Measurements from ENCODE around the gene OR5T3. TPM values are rescaled to one million over a fixed set of nuclear protein-coding genes. Genes with fewer than 3 reads are reported as not detected.
"Not testable (repeated sequence)": the region's sequence is repeated elsewhere in the genome, so short reads cannot be mapped to it uniquely, and the experiment has no call there.

OR5T3 gene
- total RNA-seq (not detected), polyA plus RNA-seq (not detected)

DNA sequence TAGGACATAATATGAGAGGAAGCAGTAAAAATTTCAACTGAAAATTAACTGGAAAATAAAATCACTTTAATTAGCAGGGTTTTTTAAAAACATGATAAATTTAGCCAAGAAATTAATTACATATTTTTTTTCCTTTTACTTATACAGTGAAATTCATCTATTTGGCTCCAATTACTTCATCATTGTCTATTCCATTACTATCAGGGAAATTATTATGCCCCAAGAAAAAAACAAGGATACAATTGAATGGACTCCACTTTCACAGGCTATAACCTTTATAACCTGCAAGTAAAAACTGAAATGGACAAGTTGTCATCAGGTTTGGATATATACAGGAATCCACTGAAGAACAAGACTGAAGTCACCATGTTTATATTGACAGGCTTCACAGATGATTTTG, at the start of gene OR5T3:
OR5T3 (plus strand) TSS at position 301 of the 400 bp plus-strand sequence; CDS start at position 301, 0 bp downstream.
- Histone ChIP-seq H3K27me3 (ENCODE audit: insufficient read depth, low read length) (no peaks in the 10 kb centered on the region), H3K4me1 (ENCODE audit: insufficient read depth, low read length) (no peaks in the 10 kb centered on the region), H3K9me3 (ENCODE audit: control insufficient read depth in 1 of 2, low read length in 2 of 2) (no peaks in the 10 kb centered on the region), H3K36me3 (ENCODE audit: insufficient read depth, low read length) (no peaks in the 10 kb centered on the region), H3K27ac (ENCODE audit: low read depth, low read length) (no peak within 1 kb of the TSS), H3K4me3 (ENCODE audit: low read length in 2 of 2) (no peak within 1 kb of the TSS)
- CTCF ChIA-PET (ENCODE audit: partially characterized antibody), result no interaction called here
- no peak for DNase-seq
- POLR2A ChIA-PET (ENCODE audit: partially characterized antibody), result no interaction called here
- intact Hi-C loops (cut with micrococcal nuclease), result no loop called here
- H3K27ac Mint-ChIP-seq, result no peak within 1 kb of the TSS
- H3K4me3 Mint-ChIP-seq, result no peak within 1 kb of the TSS
- no peaks in the 10 kb centered on the region for H3K36me3 Mint-ChIP-seq
- H3K4me1 Mint-ChIP-seq, result no peaks in the 10 kb centered on the region
- peaks cover 0 to 29% (median 8%) of the 10 kb centered on the region in 8 donors for H3K9me3 Mint-ChIP-seq
- H3K27me3 Mint-ChIP-seq, result no peaks in the 10 kb centered on the region

DNA sequence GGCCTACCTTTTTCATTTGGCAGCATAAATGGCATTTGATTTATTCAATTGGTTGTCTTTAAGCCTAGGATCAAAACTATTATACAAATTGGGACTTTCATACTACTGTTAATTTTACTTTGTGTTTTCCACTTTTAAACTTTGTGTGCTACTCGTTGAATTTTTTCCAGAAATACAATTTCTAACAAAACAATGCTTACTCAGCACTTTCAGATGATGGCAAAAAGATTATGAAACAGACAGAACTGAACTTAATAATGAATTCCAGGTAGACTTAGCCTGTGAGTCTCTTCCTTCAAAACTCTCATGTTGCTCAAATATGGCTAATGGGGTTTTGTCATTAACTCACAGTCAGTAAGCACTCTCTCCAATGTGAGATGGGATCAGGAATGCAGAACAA, 44.3 kb upstream of the OR5T3 start:
- Histone ChIP-seq H3K27me3 (ENCODE audit: insufficient read depth, low read length) (no peaks in the 10 kb centered on the region), H3K27ac (ENCODE audit: low read depth, low read length) (no peak overlapping the region), H3K9me3 (ENCODE audit: control insufficient read depth in 1 of 2, low read length in 2 of 2) (no peaks in the 10 kb centered on the region), H3K4me3 (ENCODE audit: low read length in 2 of 2) (no peak overlapping the region), H3K4me1 (ENCODE audit: insufficient read depth, low read length) (no peaks in the 10 kb centered on the region), H3K36me3 (ENCODE audit: insufficient read depth, low read length) (no peaks in the 10 kb centered on the region)
- Mint-ChIP-seq H3K27me3 (no peaks in the 10 kb centered on the region), H3K4me3 (no peak overlapping the region), H3K27ac (no peak overlapping the region), H3K36me3 (no peaks in the 10 kb centered on the region), H3K4me1 (no peaks in the 10 kb centered on the region), H3K9me3 (peaks cover 0 to 26% (median 13%) of the 10 kb centered on the region in 8 donors)
- CTCF ChIA-PET (ENCODE audit: partially characterized antibody), result no interaction called here
- POLR2A ChIA-PET (ENCODE audit: partially characterized antibody), result no interaction called here
- no peak for DNase-seq
- intact Hi-C loops (cut with micrococcal nuclease), result no loop called here

DNA sequence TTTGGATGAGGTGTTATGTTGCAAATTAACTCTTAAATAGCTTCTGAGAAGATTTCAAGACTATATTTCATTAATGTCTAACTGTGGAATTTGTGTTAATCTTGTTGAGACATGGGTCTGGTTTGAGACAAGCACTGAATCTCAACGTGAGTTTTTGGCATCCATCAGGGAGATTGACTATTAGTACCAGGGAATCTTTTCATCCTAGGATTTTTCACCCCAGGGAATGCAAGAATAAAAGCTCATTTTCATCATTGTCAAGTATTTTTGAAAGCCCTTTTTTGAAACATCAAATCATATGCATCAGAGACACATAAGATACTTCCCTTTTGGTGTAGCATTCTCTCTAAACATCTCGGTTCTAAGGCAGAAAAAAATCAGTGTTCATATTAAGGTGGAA, 37.5 kb upstream of the OR5T3 start:
- Mint-ChIP-seq H3K36me3 (no peaks in the 10 kb centered on the region), H3K4me1 (no peaks in the 10 kb centered on the region), H3K4me3 (no peak overlapping the region), H3K27me3 (no peaks in the 10 kb centered on the region), H3K9me3 (peaks cover 2 to 41% (median 32%) of the 10 kb centered on the region in 8 donors), H3K27ac (no peak overlapping the region)
- Histone ChIP-seq H3K27me3 (ENCODE audit: insufficient read depth, low read length) (no peaks in the 10 kb centered on the region), H3K9me3 (ENCODE audit: control insufficient read depth in 1 of 2, low read length in 2 of 2) (no peaks in the 10 kb centered on the region), H3K4me1 (ENCODE audit: insufficient read depth, low read length) (no peaks in the 10 kb centered on the region), H3K27ac (ENCODE audit: low read depth, low read length) (no peak overlapping the region), H3K36me3 (ENCODE audit: insufficient read depth, low read length) (no peaks in the 10 kb centered on the region), H3K4me3 (ENCODE audit: low read length in 2 of 2) (no peak overlapping the region)
- POLR2A ChIA-PET (ENCODE audit: partially characterized antibody), result no interaction called here
- no peak for DNase-seq
- CTCF ChIA-PET (ENCODE audit: partially characterized antibody), result no interaction called here
- intact Hi-C loops (cut with micrococcal nuclease), result no loop called here

DNA sequence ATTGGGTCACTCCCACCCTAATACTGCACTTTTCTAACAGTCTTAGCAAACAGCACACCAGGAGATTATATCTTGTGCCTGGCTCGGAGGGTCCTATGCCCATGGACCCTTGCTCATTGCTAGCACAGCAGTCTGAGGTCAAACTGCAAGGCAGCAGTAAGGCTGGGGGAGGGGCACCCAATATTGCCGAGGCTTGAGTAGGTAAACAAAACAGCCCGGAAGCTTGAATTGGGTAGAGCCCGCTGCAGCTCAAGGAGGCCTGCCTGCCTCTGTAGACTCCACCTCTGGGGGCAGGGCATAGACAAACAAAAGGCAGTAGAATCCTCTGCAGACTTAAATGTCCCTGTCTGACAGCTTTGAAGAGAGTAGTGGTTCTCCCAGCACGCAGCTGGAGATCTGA, 32.3 kb upstream of the OR5T3 start:
- H3K36me3 ChIP-seq (ENCODE audit: insufficient read depth, low read length); H3K4me3 Mint-ChIP-seq; H3K4me1 ChIP-seq (ENCODE audit: insufficient read depth, low read length); intact Hi-C loops (cut with micrococcal nuclease); H3K4me3 ChIP-seq (ENCODE audit: low read length in 2 of 2); H3K27me3 ChIP-seq (ENCODE audit: insufficient read depth, low read length); H3K36me3 Mint-ChIP-seq; CTCF ChIA-PET (ENCODE audit: partially characterized antibody); H3K4me1 Mint-ChIP-seq; POLR2A ChIA-PET (ENCODE audit: partially characterized antibody); H3K27ac Mint-ChIP-seq; H3K9me3 ChIP-seq (ENCODE audit: control insufficient read depth in 1 of 2, low read length in 2 of 2); DNase-seq; H3K27me3 Mint-ChIP-seq; H3K27ac ChIP-seq (ENCODE audit: low read depth, low read length): not testable (repeated sequence)
- H3K9me3 Mint-ChIP-seq, result peaks cover 6 to 56% (median 33%) of the 10 kb centered on the region in 8 donors

DNA sequence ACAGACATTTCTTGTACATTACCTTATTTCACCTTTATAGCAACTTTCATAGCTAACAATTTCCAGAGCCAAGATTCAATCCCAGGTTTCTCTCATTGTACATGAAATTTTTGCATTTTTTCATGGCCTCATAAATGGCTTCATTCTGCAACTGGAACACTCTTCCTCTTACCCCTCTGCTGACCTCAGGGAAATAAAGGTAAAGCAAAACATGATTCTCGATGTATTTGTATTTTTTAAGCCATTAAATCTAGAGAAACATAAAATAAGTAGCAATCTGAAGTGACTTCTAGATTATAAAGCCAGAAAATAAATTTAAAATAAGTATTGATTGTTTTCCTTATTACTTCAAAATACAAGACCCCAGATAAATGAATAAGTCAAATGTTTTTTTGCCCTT, 17.9 kb upstream of the OR5T3 start, which contains the start of gene OR5T2:
OR5T2 (minus strand) TSS at position 101 of the 400 bp plus-strand sequence. CDS start 1,193 bp downstream, outside the sequence.
- H3K27ac Mint-ChIP-seq, result no peak within 1 kb of the TSS
- no peaks in the 10 kb centered on the region for H3K9me3 ChIP-seq (ENCODE audit: control insufficient read depth in 1 of 2, low read length in 2 of 2)
- POLR2A ChIA-PET (ENCODE audit: partially characterized antibody), result no interaction called here

DNA sequence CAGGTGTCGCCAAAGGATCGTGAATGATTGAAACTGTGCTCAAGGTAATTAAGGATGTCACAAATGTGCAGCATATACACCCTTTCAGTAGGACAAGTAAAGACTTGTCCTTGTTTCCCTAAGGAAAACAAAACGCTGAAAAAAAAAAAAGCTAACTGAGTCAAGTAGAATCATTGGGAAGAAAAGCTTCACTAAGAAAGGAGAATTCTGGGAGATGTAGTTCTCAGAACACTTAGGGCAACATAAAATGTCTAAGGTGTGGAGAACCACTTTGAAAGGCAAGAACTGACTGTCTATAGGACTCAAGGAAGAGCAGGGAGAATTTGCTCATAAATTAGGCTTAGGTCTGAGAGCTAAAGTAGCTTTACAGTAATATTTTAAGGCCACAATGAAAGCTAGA, 19.0 kb downstream of the OR5T3 start:
- no peak overlapping the region for H3K4me3 ChIP-seq (ENCODE audit: low read length in 2 of 2)
- DNase-seq, result no peak
- no peak overlapping the region for H3K4me3 Mint-ChIP-seq
- H3K27me3 Mint-ChIP-seq, result no peaks in the 10 kb centered on the region
- no peaks in the 10 kb centered on the region for H3K27me3 ChIP-seq (ENCODE audit: insufficient read depth, low read length)
- H3K27ac Mint-ChIP-seq, result no peak overlapping the region
- H3K36me3 ChIP-seq (ENCODE audit: insufficient read depth, low read length), result no peaks in the 10 kb centered on the region
- no peaks in the 10 kb centered on the region for H3K4me1 ChIP-seq (ENCODE audit: insufficient read depth, low read length)
- H3K36me3 Mint-ChIP-seq, result no peaks in the 10 kb centered on the region
- no peak overlapping the region for H3K27ac ChIP-seq (ENCODE audit: low read depth, low read length)
- intact Hi-C loops (cut with micrococcal nuclease), result no loop called here
- ChIA-PET CTCF (ENCODE audit: partially characterized antibody) (no interaction called here), POLR2A (ENCODE audit: partially characterized antibody) (no interaction called here)
- peaks cover 0 to 4% of the 10 kb centered on the region in 2 donors for H3K9me3 ChIP-seq (ENCODE audit: control insufficient read depth in 1 of 2, low read length in 2 of 2)
- H3K9me3 Mint-ChIP-seq, result peaks cover 0 to 24% (median 18%) of the 10 kb centered on the region in 8 donors
- H3K4me1 Mint-ChIP-seq, result no peaks in the 10 kb centered on the region

More for the DNA sequence above, 17.9 kb upstream of the OR5T3 start, which contains the start of gene OR5T2:
- Histone ChIP-seq H3K4me3 (ENCODE audit: low read length in 2 of 2) (no peak within 1 kb of the TSS), H3K36me3 (ENCODE audit: insufficient read depth, low read length) (no peaks in the 10 kb centered on the region), H3K27me3 (ENCODE audit: insufficient read depth, low read length) (no peaks in the 10 kb centered on the region), H3K27ac (ENCODE audit: low read depth, low read length) (no peak within 1 kb of the TSS), H3K4me1 (ENCODE audit: insufficient read depth, low read length) (no peaks in the 10 kb centered on the region)
- intact Hi-C loops (cut with micrococcal nuclease), result no loop called here
- Mint-ChIP-seq H3K36me3 (no peaks in the 10 kb centered on the region), H3K4me1 (no peaks in the 10 kb centered on the region), H3K9me3 (peaks cover 2 to 31% (median 13%) of the 10 kb centered on the region in 8 donors), H3K27me3 (no peaks in the 10 kb centered on the region), H3K4me3 (no peak within 1 kb of the TSS)
- DNase-seq, result no peak
- CTCF ChIA-PET (ENCODE audit: partially characterized antibody), result no interaction called here

DNA sequence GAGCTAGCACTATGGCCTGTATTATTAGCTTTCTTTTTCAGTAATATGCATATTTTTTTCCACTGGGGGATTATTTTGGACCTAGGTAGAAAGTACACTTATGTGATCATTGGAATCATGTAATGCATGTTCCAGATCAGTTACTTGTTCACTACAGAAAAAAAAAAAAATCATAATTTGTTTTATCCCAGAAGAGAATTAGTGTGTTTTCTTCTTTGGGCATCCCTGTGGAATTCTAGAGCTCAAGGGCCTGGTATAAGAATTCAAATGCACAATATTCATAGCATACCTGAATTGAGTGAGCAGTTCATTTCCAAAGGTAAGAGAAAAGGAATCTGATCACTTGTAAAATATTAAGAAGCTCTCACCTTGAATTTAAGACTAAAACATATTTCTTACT, 21.8 kb downstream of the OR5T3 start, which contains the start of gene OR5T1:
OR5T1 (plus strand) TSS at position 301 of the 400 bp plus-strand sequence. CDS start 1,485 bp downstream, outside the sequence.
- H3K9me3 Mint-ChIP-seq, result peaks cover 0 to 19% (median 11%) of the 10 kb centered on the region in 8 donors
- Histone ChIP-seq H3K36me3 (ENCODE audit: insufficient read depth, low read length) (no peaks in the 10 kb centered on the region), H3K4me1 (ENCODE audit: insufficient read depth, low read length) (no peaks in the 10 kb centered on the region), H3K27ac (ENCODE audit: low read depth, low read length) (no peak within 1 kb of the TSS), H3K9me3 (ENCODE audit: control insufficient read depth in 1 of 2, low read length in 2 of 2) (no peaks in the 10 kb centered on the region), H3K4me3 (ENCODE audit: low read length in 2 of 2) (no peak within 1 kb of the TSS), H3K27me3 (ENCODE audit: insufficient read depth, low read length) (no peaks in the 10 kb centered on the region)
- no peak within 1 kb of the TSS for H3K27ac Mint-ChIP-seq
- CTCF ChIA-PET (ENCODE audit: partially characterized antibody), result no interaction called here
- no peaks in the 10 kb centered on the region for H3K36me3 Mint-ChIP-seq
- intact Hi-C loops (cut with micrococcal nuclease), result no loop called here
- H3K27me3 Mint-ChIP-seq, result no peaks in the 10 kb centered on the region
- DNase-seq, result no peak
- H3K4me3 Mint-ChIP-seq, result no peak within 1 kb of the TSS
- H3K4me1 Mint-ChIP-seq, result no peaks in the 10 kb centered on the region
- POLR2A ChIA-PET (ENCODE audit: partially characterized antibody), result no interaction called here

DNA sequence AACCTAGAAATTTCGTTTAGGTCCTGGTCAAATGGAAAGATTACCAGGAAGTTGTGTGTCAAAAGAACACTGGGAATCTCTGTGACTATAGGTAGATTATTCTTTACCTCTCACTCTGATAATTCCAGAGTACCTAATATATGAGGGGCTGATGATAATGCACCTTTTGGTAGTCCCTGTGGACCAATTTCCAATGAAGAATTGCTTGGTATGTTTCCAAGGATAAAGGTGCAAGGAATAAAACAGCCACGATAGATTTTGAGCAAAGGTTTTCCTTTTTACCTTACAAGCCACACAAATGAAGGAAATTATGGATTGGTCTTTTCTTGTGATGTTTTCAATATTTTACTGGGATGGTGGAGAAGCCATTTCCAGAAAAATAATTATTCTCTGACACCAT, 40.1 kb downstream of the OR5T3 start, which contains the start of gene OR8H1:
OR8H1 (minus strand) TSS at position 101 of the 400 bp plus-strand sequence. CDS start 1,192 bp downstream, outside the sequence.
- CTCF ChIA-PET (ENCODE audit: partially characterized antibody), result no interaction called here
- Histone ChIP-seq H3K27ac (ENCODE audit: low read depth, low read length) (no peak within 1 kb of the TSS), H3K4me1 (ENCODE audit: insufficient read depth, low read length) (no peaks in the 10 kb centered on the region), H3K36me3 (ENCODE audit: insufficient read depth, low read length) (no peaks in the 10 kb centered on the region), H3K9me3 (ENCODE audit: control insufficient read depth in 1 of 2, low read length in 2 of 2) (peaks cover 0 to 8% of the 10 kb centered on the region in 2 donors), H3K27me3 (ENCODE audit: insufficient read depth, low read length) (no peaks in the 10 kb centered on the region), H3K4me3 (ENCODE audit: low read length in 2 of 2) (no peak within 1 kb of the TSS)
- Mint-ChIP-seq H3K27ac (no peak within 1 kb of the TSS), H3K36me3 (no peaks in the 10 kb centered on the region), H3K4me1 (no peaks in the 10 kb centered on the region), H3K9me3 (peaks cover 0 to 20% (median 7%) of the 10 kb centered on the region in 8 donors), H3K27me3 (no peaks in the 10 kb centered on the region), H3K4me3 (no peak within 1 kb of the TSS)
- no peak for DNase-seq
- POLR2A ChIA-PET (ENCODE audit: partially characterized antibody), result no interaction called here
- intact Hi-C loops (cut with micrococcal nuclease), result no loop called here

Data from CD4-positive, alpha-beta memory T cell (primary cell).